HUES64 (cell line): ENCODE results near the gene PLLP.

Experiments used
- H3K27ac ChIP-seq: 2 replicates; pipeline ENCODE4 v1.7.0; 2013; ENCODE audit warnings: low read depth, low read length, inconsistent platforms
- H3K27me3 ChIP-seq: 2 replicates; pipeline ENCODE4 v1.6.1; 2013; ENCODE audit warnings: mild to moderate bottlenecking, low read length; ENCODE audit not compliant: insufficient read depth
- H3K36me3 ChIP-seq: 2 replicates; pipeline ENCODE4 v1.6.1; 2013; ENCODE audit warnings: mild to moderate bottlenecking, low read length; ENCODE audit not compliant: insufficient read depth
- H3K4me1 ChIP-seq: 2 replicates; pipeline ENCODE4 v1.6.1; 2013; ENCODE audit warnings: mild to moderate bottlenecking, low read length, moderate library complexity; ENCODE audit not compliant: insufficient read depth
- H3K4me3 ChIP-seq: 2 replicates; pipeline ENCODE4 v1.5.1; 2013; ENCODE audit warnings: mild to moderate bottlenecking, low read length, moderate library complexity
- H3K9ac ChIP-seq: 2 replicates; pipeline ENCODE4 v1.6.1; 2013; ENCODE audit warnings: mild to moderate bottlenecking, low read depth, low read length
- H3K9me3 ChIP-seq: 2 replicates; pipeline ENCODE4 v1.6.1; 2013; ENCODE audit warnings: low read depth, low read length; ENCODE audit not compliant: insufficient read depth
- WGBS: fragments of 150-250, 120-280 bp; methylation state at CpG from one replicate; pipeline ENCODE4 v1.1.7; 2013; ENCODE audit warnings: missing lambda C conversion rate; 5-methylcytosine and 5-hydroxymethylcytosine counted together

The PLLP gene

DNA sequence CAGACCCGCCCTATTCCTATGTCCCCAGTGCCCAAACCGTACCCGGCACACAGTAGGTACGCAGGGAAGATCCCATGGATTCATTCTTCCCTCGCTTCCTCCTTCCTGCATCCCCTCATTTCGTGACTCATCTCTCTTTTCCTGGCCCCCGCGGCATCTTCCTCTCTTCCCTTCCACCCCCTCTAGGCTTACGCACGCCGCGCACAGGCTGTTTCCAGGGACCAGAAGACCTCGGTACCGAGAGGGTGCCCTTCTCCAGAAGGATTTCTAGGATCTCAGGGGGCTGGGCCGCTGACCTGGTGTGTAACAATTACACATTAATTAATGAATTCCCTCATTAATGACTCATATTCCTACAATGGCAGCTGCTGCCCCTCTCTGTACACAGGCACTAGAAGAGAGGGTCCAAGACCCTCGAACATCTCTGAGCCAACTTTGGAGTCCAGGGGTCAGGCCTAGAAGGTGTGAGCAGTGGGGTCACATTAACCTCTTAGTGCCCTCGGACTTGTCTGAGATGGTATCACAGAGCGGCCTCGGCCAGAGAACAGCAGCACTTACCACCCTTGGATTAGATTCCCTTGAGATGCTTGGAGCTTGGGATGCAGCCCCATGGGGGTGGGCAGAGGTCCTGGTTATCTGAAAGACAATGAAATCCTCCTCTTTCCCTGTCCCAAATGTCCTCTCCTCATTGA is 16.8 kb upstream of the PLLP start:
- no peak overlapping the region for H3K27ac ChIP-seq
- no peaks in the 10 kb centered on the region for H3K4me1 ChIP-seq
- 35% methylated on average over 19 of the region's 19 CpGs for WGBS
- peaks cover 7% of the 10 kb centered on the region; the same call in 1 of the 2 replicates for H3K27me3 ChIP-seq
- H3K9ac ChIP-seq, result peak overlapping the region; percentile 8
- peak overlapping the region; percentile 75 for H3K4me3 ChIP-seq
- no peaks in the 10 kb centered on the region for H3K9me3 ChIP-seq
- H3K36me3 ChIP-seq, result no peaks in the 10 kb centered on the region

DNA sequence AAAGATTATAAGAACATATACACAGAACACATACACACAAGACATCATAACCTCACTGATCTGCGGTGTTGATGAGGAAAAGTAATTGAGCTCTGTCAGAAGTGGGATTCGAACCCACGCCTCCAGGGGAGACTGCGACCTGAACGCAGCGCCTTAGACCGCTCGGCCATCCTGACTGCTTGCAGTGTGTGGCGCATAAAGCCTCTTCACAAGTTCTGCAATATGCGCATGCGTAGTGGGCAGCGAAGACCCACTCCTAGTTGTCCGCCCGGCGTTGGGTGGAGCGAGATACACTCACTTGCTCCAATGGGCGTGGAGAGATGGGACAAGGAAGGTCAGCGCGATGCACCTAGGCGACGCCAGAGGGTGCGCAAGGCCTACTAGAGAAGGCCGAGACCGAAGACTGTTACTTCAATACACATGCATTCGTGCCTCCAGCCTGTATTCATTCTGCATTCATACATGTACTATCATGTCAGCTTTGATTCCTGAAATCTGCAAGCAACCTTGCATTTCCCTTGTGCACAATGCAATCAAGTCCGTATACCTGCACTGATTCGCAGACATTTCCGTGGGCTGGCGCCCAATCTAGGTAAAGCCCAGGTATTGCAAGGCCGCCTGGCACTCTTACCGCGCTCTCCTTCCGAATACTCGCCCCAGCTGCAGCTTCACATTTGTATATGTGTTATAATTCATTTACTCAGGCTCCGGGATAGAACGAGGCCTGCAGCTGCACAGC is 16.1 kb upstream of the PLLP start:
- Histone ChIP-seq H3K9me3 (no peaks in the 10 kb centered on the region), H3K4me1 (no peaks in the 10 kb centered on the region), H3K27ac (no peak overlapping the region), H3K27me3 (peaks cover 7% of the 10 kb centered on the region; the same call in 1 of the 2 replicates), H3K36me3 (no peaks in the 10 kb centered on the region), H3K4me3 (peak overlapping the region; percentile 90), H3K9ac (peak overlapping the region; percentile 8)
- WGBS, result 3% methylated on average over 35 of the region's 36 CpGs

DNA sequence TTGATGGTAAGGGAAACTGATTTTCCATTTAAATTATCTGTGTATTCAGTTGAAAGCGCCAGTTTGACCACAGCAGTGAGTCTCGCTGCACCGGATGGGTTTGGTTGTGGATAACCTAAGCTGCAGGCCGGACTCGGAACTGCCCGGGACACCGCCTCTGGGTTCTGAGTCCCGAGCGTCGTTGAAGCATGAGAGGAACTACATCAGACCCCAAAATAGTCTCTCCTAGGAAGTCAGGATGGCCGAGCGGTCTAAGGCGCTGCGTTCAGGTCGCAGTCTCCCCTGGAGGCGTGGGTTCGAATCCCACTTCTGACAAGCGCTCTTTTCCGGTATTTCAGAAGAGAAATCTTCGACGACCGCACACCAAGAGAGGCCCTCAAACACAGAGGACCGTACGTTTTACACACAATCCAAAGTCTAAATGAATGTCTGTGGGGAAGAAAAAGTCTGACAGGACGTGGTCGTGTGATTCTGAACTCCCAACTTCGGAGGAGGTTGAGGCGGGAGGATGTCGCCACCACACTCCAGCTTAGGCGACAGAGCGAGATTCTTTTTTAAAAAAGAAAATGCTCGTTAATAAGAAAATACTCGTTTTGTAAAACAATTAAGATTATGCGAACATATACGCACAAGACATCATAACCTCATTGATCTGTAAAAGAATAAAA is 15.4 kb upstream of the PLLP start:
- Histone ChIP-seq H3K36me3 (no peaks in the 10 kb centered on the region), H3K9ac (peak overlapping the region; percentile 53; the same call in 1 of the 2 replicates), H3K27ac (no peak overlapping the region; the same call in 1 of the 2 replicates), H3K27me3 (peaks cover 7% of the 10 kb centered on the region; the same call in 1 of the 2 replicates), H3K9me3 (no peaks in the 10 kb centered on the region), H3K4me3 (peak overlapping the region; percentile 90), H3K4me1 (no peaks in the 10 kb centered on the region)
- WGBS, result under 1% methylated on average over 29 of the region's 35 CpGs

DNA sequence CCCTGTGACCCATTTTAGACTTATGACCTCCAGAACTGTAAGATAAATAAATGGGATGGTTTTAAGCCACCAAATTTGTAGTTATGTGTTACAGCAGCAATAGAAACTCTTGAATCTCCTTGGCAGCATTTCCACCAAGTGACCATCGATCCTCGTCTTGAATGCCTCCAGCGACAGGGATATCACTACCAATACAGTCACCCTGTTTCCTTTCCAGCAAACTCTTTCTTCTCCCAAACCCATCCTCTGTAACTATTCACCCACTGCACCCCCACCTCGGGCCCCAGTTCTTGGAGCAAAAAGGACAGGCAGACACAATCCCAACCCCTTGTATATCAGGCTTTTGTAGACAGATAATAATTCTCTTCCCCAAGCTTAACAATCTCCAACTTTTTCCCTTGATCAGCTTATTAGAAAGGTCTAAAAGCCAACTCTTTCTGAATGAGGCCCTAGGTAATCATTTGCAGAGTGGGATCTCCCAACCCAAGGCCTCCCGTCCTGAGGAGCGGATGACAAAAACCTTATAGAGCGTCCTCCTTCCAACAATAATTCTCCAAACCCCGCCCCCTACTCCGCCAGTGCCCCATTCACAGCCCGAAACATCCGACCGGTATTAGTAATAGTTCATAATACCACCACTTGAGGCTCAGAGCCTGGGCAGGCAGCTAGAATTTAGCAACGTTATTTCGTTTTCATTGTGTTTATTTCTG is 14.7 kb upstream of the PLLP start:
- H3K36me3 ChIP-seq, result no peaks in the 10 kb centered on the region
- peak overlapping the region; percentile 53; the same call in 1 of the 2 replicates for H3K9ac ChIP-seq
- H3K4me3 ChIP-seq, result peak overlapping the region; percentile 90
- 25% methylated on average over 14 of the region's 14 CpGs for WGBS
- H3K9me3 ChIP-seq, result no peaks in the 10 kb centered on the region
- no peak overlapping the region for H3K27ac ChIP-seq
- H3K4me1 ChIP-seq, result no peaks in the 10 kb centered on the region
- peaks cover 7% of the 10 kb centered on the region; the same call in 1 of the 2 replicates for H3K27me3 ChIP-seq

DNA sequence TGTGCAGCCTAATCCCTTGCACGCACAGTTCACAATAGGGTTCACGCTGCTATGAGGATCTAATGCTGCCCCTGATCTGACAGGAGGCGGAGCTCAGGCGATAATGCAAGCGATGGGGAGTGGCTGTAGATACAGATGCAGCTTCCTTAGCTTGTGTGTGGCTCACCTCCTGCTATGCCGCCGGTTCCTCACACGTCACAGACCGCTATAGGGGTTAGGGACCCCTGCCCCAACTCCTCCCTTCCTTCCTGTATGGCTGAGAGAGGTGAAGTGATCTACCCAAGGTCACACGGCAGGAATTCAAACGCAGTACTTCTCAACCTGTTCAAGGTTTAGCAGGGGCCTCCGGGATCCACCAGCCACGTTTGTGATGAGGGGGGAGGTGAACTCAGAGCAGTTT is 13.4 kb upstream of the PLLP start:
- H3K36me3 ChIP-seq, result no peaks in the 10 kb centered on the region
- H3K9ac ChIP-seq, result no peak overlapping the region
- H3K4me3 ChIP-seq, result no peak overlapping the region; the same call in 1 of the 2 replicates
- no peak overlapping the region for H3K27ac ChIP-seq
- peaks cover 7% of the 10 kb centered on the region; the same call in 1 of the 2 replicates for H3K27me3 ChIP-seq
- H3K4me1 ChIP-seq, result no peaks in the 10 kb centered on the region
- WGBS, result 52% methylated on average over 13 of the region's 13 CpGs
- no peaks in the 10 kb centered on the region for H3K9me3 ChIP-seq

DNA sequence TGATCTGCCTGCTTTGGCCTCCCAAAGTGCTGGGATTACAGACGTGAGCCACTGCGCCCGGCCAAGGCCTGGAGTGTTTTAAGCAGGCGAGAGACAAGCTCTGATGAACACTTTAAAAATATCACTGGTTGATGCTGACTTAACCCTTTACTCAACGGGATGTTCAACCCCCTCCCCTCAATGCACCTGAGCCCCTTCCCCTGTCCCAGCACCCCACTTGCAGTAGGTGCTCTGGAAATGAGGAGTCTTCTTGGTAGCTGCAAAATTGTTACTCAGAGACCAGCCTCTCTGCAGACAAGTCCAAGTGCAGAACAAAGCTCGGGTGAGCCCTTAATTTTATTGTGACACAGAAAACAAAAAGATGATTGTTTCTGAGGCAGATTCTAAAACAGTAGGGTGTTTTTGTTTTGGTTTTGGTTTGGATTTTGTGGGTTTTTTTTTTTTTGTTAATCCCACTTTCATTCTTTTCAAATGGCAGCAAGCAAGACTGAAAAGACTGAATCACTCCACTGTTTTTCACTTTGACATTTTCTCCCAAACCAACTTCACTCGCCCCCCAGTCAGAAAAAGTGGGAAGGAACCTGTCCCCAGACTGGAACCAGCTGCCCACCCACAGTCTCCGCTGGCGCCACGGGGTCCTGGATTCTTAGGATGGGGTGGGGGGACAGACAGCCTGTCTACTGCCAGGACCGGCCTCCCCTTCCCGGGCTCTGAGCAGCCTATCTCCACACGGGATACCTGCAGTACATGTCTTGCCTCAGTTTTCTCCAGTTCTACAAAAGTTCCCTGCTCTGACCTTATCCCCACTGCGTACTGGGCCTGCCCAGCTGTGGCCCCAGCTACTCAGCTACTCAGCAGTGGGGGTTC is 5.2 kb upstream of the PLLP start:
- Histone ChIP-seq H3K4me3 (no peak overlapping the region), H3K4me1 (no peaks in the 10 kb centered on the region; the same call in 1 of the 2 replicates), H3K36me3 (no peaks in the 10 kb centered on the region), H3K9me3 (no peaks in the 10 kb centered on the region), H3K9ac (no peak overlapping the region), H3K27me3 (peaks cover 12% of the 10 kb centered on the region), H3K27ac (no peak overlapping the region)
- WGBS, result 71% methylated on average over 14 of the region's 14 CpGs

DNA sequence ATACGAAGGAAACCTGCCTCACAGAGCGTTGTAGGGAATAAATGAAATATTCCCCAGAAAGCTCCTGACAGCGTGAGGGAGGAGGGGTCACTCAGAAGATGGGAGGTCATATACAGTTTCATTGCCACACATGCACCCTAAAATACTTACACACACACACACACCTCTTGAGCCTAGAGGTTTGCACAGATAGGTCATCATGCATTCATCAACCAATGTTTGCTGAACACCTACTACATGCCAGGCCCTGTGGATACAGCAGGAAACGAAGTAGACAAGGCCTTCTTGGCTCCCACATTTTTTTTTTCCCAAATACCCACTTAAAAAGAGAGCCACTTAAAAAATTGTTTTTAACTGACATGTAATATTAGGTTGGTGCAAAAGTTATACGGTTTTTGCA is 907 bp upstream of the PLLP start:
- H3K4me3 ChIP-seq, result peak overlapping the region; percentile 74
- H3K9ac ChIP-seq, result no peak overlapping the region
- no peaks in the 10 kb centered on the region for H3K9me3 ChIP-seq
- 82% methylated on average over 5 of the region's 5 CpGs for WGBS
- no peaks in the 10 kb centered on the region for H3K36me3 ChIP-seq
- H3K4me1 ChIP-seq, result no peaks in the 10 kb centered on the region; the same call in 1 of the 2 replicates
- H3K27me3 ChIP-seq, result peaks cover 38% of the 10 kb centered on the region
- no peak overlapping the region for H3K27ac ChIP-seq

DNA sequence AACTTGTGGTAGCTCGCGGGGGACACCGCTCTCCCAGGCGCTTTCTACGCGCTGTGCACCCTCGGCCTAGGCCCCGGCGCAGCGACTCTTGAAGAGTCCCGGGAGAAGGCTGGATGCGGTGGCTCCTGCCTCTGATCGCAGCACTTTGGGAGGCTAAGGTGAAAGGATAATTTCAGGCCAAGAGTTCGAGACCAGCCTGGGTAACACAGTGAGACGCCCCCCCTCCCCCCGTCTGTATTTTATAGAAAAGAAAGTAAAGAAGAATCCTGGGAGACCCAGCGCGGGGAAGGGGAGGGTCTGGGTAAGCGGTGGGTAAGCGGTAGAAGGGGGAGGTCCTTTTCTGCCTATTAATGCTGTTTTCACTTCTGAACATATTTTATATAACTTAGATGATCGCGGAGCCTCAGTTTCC is 486 bp upstream of the PLLP start:
- Histone ChIP-seq H3K4me1 (no peaks in the 10 kb centered on the region; the same call in 1 of the 2 replicates), H3K9me3 (no peaks in the 10 kb centered on the region), H3K4me3 (peak overlapping the region; percentile 74), H3K27me3 (peaks cover 38% of the 10 kb centered on the region), H3K36me3 (no peaks in the 10 kb centered on the region), H3K27ac (no peak overlapping the region), H3K9ac (peak overlapping the region; percentile 31; the same call in 1 of the 2 replicates)
- WGBS, result 13% methylated on average over 20 of the region's 22 CpGs

DNA sequence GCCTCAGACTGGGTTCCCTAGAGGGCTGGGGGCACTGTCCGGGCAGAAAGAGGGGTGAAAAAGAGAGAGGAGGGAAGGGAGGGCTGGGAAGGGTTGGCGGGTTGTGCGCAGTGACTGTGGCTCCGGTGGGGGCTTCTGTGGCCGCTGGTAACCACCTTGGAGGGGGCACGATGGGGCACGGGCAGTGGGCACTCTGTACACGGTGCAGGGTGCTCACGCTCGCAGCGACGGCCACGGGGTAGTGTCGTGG is 588 bp downstream of the PLLP start:
- H3K9ac ChIP-seq, result peak overlapping the region; percentile 61; the same call in 1 of the 2 replicates
- H3K4me3 ChIP-seq, result peak overlapping the region; percentile 74
- no peaks in the 10 kb centered on the region for H3K4me1 ChIP-seq
- WGBS, result 18% methylated on average over 14 of the region's 14 CpGs
- H3K27ac ChIP-seq, result no peak overlapping the region
- no peaks in the 10 kb centered on the region for H3K36me3 ChIP-seq
- H3K27me3 ChIP-seq, result peaks cover 38% of the 10 kb centered on the region
- H3K9me3 ChIP-seq, result no peaks in the 10 kb centered on the region

DNA sequence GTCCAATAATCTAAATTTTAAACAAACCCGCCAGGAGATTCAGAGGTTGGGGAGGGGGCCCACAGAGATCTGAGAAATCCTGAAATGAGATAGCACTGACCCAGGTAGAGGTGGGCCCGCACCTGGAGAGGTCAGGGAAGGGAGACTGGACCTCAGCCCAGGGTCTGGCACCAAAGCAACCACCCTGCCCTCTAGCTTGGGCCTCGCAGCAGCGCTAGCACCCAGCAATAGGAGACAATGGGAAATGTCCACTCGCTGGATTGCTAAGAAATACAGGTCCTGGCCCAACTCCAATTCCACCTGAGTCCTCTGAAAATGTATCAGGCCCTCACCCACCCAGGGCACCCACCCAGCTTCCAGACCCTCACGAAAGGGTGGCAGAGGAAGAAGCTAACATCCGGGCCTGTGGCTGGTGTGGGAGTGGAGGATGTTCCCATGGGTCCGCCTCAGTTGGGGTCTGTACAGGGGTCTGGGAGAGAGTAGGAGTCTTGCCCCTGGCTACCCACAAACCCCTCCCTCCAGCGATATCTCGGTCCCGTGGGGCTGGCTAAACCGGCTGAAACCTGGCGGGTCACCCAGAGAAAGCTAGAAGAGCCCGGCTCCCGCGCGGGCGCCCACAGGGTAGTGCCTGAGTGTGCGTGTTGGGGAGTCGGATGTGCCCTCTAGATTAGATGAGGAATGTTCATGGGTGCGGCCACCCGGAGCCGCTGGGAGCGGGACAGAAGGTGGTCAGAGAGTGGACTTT is 1.1 kb downstream of the PLLP start:
- Histone ChIP-seq H3K36me3 (no peaks in the 10 kb centered on the region), H3K27ac (no peak overlapping the region), H3K4me3 (peak overlapping the region; percentile 74), H3K27me3 (peaks cover 38% of the 10 kb centered on the region), H3K4me1 (no peaks in the 10 kb centered on the region), H3K9ac (no peak overlapping the region), H3K9me3 (no peaks in the 10 kb centered on the region)
- WGBS, result 77% methylated on average over 24 of the region's 24 CpGs
